NCI-H524 (cell line): Measurements from ENCODE around the gene SLC17A7.
A peak's percentile ranks its signal among the peaks of the same experiment; 100 is the strongest.
"Not testable (repeated sequence)": the region's sequence is repeated elsewhere in the genome, so short reads cannot be mapped to it uniquely, and the experiment has no call there.

Experiments
- DNase-seq, 2 experiments: peaks; one replicate each; lab custom pipeline; 2025; lab: John Stamatoyannopoulos, UW

The SLC17A7 gene

DNA sequence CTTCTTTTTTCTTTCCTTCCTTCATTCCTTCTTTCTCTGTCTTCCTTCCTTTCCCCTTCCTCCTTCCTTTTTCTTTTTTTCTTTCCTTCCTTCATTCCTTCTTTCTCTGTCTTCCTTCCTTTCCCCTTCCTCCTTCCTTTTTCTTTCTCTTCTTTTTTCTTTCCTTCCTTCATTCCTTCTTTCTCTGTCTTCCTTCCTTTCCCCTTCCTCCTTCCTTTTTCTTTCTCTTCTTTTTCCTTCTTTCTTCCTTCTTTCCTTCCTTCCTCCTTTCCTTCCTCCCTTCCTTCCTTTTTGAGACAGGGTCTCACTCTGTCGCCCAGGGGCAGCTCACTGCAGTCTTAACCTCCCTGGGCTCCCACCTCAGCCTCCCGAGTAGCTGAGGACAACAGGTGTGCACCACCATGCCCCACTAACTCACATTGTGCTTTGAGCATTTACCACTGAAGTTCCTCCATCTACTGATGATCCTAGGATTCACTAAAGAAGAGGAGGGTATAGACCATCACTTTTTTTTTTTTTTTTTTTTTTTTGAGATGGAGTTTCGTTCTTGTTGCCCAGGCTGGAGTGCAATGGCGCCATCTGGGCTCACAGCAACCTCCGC lies 2.9 kb upstream of the SLC17A7 start:
- DNase-seq = not testable (repeated sequence)

GRCh38 chr19:49443366-49444099 lies 2.2 kb upstream of the SLC17A7 start:
- DNase-seq = peak; percentile 97 to 99

DNA sequence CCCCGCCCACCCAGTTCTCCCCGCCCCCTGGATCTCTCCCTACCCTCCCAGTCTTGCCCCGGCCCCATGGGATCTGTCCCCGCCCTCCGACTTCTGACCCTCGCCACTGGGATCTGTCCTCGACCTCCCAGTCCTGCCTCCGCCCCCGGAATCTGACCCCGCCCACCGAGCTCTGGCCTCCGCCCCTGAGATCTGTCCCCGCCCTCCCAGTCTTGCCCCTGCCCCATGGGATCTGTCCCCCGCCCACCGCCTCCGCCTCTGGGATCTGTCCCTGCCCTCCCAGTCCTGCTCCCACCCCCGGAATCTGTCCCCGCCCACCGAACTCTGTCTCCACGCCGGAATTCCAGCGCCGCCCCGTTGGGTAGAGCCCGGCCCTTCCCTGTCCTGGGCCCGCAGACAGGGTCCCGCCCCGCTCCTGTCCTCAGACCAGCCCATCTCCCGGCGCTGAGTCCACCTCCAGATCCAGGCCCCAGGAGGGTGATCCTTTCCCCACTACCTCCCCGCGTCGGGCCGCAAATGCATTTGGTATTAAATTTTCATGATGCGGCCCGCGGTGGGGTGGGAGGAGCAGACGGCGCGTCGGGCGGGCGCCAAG lies 1.5 kb upstream of the SLC17A7 start:
- DNase-seq = peak; percentile 90 to 92

DNA sequence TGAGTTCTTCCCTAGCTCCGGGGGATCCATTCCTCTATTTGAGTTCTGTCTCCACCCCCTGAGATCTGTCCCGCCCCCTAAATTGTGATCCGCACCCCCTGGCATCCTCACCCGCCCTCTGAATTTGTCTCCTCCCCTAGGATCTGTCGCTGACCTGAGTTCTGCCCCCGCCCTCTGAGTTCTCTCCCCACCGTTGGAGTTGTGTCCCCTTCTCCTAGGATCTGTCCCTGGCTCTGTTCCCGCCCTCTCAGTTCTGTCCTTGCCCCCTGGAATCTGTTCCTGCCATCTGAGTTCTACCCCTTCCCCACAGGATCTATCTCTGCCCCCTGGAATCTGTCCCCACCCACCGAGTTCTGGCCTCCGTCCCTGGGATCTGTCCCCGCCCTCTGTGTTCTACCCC lies 1.0 kb upstream of the SLC17A7 start:
- peak; percentile 78 to 79 for DNase-seq

- peak in 1 of 2 experiments; percentile 48 for DNase-seq
These were observed 628 bp upstream of the SLC17A7 start for GRCh38 chr19:49441960-49442350.

DNA sequence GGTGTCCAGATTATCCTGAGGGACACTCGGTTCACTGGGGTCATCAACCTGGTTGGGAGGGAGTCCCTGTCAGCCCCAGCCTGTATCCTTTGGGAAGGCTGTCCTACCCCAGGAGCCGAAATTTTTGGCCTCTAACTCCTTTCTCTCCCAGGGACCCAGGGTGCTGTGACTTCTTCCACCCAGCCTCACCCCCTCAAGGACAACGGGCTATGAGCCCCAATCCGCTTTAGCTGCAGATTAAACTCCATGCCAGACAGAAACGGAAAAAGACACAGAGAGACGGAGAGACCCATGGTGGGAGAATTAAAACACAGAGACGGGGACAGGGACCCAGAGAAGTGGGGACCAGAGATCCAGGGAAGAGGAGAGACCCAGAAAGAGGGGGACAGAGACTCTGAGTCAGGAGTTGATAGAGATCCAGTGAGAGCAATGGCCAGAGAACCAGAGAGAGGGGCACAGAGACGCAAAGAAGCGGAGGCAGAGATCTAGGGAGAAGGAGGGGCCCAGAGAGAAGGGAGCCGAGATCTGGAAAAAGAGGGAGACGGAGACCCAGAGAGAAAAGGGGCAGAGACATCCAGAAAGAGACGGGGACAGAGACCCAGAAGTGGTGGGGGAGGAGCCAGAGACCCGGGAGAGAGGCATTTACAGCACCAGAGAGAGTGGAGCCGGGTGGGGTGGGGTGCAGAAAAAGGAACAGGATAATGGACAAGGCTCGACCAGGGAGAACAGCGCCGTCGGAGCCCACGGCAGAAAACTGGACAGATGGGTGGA lies 703 bp downstream of the SLC17A7 start:
- peak in 1 of 2 experiments; percentile 48 for DNase-seq

DNA sequence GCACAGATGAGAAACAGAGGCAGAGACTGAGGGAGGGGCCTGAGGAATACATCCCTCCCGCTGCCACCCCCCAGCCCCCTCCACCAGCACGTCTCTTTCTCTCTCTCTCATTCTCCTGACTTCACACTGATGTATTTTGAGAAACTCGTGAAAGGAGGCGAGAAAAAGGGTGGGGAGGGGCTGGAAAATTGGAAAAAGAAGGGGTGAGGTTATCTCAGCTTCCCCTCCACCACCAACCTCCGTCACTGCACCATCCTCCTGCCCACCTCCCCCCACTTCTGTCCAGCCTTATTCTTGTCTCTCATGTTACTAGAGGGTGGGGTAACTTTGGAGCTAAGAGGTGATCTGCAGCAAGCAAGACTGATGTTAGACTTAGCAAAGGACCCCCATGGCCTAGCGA lies 1.5 kb downstream of the SLC17A7 start:
- DNase-seq = no peak

DNA sequence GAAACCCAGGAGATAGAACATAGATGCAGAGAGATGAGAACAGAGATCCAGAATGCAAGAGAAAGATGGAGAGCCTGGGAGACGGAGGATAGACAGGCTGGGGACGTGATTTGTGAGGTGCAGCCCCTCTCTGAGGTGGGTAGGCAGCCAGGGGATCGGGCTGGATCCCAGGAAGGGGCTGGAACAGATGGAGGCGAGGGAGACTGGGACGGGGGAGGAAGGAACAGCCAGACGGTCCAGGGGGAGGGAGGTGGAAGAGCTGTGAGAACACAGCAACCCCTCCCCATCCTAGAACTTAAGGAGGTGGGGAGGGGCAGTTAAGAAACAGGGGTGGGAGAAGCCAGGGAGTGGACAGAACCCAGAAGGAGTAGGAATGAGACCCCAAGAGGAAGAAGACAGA lies 3.1 kb downstream of the SLC17A7 start:
- peak; percentile 89 to 93 for DNase-seq

DNA sequence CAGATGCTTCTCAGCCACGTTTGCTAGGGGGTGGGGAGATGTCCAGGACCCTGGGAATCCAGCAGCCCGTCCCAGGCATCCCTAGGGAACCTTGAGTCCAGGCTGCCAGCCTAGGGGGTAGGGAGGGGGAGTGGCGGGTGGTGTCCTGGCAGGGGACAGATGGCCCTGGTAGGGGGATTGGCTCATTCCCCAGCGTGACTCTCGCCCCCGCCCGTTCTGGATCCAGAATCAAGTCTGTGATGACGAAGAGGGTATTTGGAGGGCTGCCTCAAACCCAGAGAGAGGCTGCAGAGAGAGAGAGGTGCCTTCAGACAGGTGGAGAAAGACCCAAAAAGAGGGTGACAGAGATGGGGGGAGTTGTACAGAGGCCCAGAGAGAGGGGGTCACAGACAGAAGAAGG lies 4.1 kb downstream of the SLC17A7 start:
- DNase-seq = peak; percentile 99

DNA sequence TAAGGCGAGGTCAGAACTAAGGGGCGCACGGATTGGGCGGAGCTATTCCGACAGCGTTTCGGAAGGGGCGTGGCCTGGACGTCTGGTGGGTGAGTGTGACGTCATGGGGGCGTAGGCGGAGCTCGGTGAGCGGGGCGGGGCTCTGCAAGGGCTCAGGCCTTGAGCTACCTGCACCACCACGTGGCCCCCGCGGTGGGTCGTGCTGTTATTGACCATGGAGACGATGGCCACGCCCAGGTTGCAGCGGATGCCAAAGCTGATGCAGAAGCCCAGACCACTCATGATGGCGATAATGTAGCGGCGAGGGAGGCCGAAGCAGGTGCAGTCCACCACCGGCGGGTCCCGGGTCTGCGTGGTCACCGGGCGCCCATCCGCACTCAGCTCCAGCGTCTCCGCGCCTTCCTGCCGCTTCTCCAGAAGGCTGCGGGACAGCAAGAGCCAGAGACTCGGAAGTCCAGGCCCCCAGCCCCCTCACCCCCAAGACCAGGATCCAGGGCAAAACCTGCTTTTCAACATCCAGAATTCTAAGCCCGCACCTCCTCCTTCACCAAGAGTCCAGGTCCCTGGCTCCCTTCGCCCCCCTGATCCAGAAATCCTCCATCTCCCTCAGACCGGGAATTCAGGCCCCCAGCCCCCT lies 4.8 kb downstream of the SLC17A7 start:
- DNase-seq = no peak

GRCh38 chr19:49435670-49436069 lies 5.7 kb downstream of the SLC17A7 start:
- DNase-seq = no peak

DNA sequence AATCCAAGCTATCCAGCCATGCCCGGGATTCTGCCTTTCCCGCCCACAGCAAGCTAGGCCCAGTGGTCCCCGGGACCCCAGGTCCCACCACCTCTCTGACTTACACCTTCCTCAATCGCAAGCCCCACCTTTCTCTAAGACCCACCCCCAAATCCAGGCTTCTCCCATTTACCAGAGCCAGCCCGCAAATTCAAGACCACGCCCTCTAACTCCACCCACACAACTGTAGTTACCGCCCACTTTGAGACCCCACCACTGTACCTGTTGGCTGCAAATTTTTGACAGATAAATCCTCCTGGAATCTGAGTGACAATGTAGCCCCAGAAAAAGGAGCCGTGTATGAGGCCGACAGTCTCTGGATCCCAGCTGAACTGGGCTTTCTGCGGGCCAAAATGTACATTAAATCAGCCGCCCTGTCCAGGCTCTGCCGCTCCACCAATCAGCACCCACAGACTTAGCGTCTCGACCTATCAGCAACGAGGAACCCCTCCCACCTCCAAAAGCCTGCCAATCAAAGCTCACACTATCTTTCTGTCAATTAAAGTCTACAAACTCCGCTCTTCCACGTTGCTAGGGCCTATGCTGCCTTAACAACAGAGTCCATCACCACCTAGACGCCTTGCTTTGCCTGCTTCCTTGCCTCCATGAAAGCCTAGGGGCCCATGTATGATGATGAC lies 6.3 kb downstream of the SLC17A7 start:
- DNase-seq = no peak

- DNase-seq = no peak
These were observed 8.0 kb downstream of the SLC17A7 start for GRCh38 chr19:49433240-49433901.

DNA sequence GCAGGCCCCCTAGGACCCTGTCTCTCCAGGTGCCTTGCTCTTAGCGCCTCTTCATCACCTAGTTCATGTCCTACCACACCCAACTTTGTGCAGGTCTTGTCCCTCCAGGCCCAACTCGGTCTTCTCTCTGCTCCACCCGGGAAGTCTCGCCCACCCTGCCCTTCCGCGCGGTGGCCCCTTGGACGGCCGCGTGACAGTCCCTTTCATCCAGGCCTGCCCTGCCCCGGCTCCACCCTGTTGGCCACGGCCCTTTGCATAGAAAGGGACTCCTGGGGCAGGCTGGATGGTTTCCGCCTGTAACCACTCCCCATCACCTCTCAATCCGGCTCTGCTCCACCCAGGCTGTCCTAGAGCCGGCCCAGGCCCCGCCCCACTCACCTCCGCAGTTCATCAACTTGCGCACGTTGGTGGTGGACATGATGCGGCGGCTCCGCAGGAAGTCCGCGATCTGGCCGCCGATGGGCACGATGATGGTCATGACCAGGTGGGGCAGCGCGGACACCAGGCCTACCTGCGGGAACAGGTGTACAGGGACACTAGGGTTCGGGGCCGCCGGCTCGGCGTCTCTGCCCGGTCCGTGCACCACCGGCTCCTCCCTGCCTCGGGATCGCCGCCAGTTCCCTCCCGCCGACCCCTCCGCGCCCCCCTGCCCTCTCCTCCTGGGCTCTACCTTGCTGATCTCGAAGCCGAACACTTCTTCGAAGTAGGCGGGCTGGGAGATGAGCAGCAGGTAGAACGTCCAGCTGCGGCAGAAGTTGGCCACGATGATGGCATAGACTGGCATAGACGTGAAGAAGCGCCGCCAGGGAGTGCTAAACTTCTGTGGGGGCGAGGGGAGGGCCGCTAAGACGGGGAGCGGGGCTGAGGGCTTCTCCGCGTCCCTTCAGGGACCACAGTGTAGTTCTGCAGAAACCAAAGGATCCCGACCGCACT lies 8.9 kb downstream of the SLC17A7 start:
- DNase-seq = no peak

DNA sequence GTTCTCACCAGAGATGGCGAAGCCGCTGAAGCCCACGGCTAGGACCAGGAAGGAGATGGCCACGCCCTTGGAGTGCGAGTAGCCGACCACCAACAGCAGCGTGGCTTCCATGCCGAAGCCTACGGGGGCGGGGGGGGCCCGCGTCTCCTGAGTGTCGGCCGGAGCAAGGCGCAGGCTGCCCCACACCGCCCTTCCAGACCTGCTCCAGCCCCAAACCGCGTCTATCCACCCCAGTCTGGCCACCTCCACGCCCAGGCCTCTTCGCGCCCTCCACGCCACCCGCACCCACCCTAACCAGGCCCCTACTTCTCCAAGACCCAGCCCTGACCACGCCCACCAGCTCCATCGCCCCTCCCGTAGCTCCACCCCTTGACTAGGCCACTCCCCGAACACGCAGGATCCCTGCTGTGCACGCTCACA lies 10.0 kb downstream of the SLC17A7 start:
- DNase-seq = no peak

DNA sequence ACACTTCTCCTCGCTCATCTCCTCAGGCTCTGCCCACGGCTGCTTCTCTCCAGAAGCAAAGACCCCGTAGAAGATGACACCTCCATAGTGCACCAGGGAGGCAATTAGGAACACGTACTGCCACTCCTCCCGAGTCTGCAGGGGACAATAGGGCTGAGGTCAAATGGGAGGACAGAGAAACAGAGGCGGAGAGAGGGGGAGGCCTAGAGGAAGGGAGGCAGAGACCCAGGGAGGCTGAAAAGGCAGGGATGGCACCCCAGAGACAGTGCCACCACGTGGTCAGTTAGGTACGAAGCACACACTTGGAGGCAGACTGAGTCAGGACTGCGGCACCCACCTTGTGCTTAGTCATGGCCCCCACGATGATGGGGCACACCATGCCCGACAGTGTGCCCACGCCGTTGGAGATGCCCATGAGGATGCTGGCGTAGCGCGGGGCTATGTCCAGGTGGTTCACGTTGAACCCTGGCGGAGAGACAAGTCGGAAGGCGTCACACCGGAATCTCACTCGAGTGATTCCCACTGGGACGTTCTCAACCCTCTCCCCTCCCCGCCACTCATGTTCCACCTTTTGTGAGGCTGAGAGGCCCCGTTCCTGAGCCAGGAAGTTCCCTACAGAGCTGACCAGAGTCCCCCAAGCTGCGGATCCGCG lies 10.5 kb downstream of the SLC17A7 start:
- no peak for DNase-seq

DNA sequence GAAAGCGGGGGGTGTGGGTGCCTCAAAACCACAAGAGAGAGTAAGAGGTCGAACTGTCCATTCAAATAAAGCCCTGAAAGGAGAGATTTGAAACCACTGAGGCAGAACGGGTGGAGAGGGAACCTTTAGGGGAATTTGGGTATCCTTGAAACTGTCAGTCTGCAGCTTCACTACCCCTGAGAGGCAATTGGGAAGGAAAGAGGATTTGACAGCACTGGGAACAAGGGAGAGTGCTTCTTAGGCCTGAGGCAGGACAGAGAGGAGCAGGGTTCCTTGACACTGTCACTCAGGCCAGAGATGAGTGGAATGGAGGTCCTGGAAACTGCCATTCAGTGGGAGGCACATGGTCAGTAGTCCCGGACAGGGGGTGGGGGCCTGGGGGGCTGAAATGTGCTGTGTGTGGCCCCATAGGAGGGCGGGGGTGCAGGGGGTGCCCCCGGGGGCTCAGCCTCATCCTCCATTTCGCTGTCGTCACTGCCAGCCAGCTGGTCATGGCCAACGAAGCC lies 11.1 kb downstream of the SLC17A7 start:
- no peak for DNase-seq

GRCh38 chr19:49428547-49429451 lies 12.5 kb downstream of the SLC17A7 start:
- DNase-seq = no peak
